CD14-positive monocyte (primary cell): ENCODE results near the gene SLCO2A1. TPM values are rescaled to one million over a fixed set of nuclear protein-coding genes. Genes with fewer than 3 reads are reported as not detected.
A peak's percentile ranks its signal among the peaks of the same experiment; 100 is the strongest.

Experiments
- DNase-seq, 3 donors: peaks; one replicate each; pipeline ENCODE4 v3.0.0-alpha.2; 2011 to 2022
- H2AFZ ChIP-seq: 2 replicates; pipeline ENCODE4 v1.6.0; 2012; ENCODE audit warnings: mild to moderate bottlenecking, low read depth, low read length, inconsistent platforms; ENCODE audit not compliant: insufficient read depth, poor library complexity, severe bottlenecking
- H3K27ac ChIP-seq, 2 donors: 1 replicate in 1 of 2; 2 replicates in 1 of 2; pipeline ENCODE4 v1.5.1; 2012 to 2013; ENCODE audit warnings: low read length in 2 of 2, control low read depth in 1 of 2, inconsistent platforms in 1 of 2, low read depth in 1 of 2, mild to moderate bottlenecking in 1 of 2
- H3K27me3 ChIP-seq, 2 donors: one replicate each; pipeline versions ENCODE4 v1.6.0 to v1.6.1; 2011 to 2013; ENCODE audit warnings: low read length in 2 of 2; ENCODE audit not compliant: control insufficient read depth in 2 of 2, insufficient read depth in 2 of 2
- H3K36me3 ChIP-seq, 2 donors: replicated peaks in 1 of 2; 1 replicate in 1 of 2; 2 replicates in 1 of 2; pipeline versions ENCODE4 v1.5.1 to v1.6.1; 2012 to 2013; ENCODE audit warnings: low read length in 2 of 2, control low read depth in 1 of 2, inconsistent platforms in 1 of 2, mild to moderate bottlenecking in 1 of 2; ENCODE audit not compliant: insufficient read depth in 2 of 2, control insufficient read depth in 1 of 2
- H3K4me1 ChIP-seq, 2 donors: 1 replicate in 1 of 2; 2 replicates in 1 of 2; pipeline versions ENCODE4 v1.5.1 to v1.6.1; 2012 to 2013; ENCODE audit warnings: low read length in 2 of 2, control low read depth in 1 of 2, inconsistent platforms in 1 of 2, mild to moderate bottlenecking in 1 of 2, moderate library complexity in 1 of 2; ENCODE audit not compliant: insufficient read depth in 2 of 2, control insufficient read depth in 1 of 2
- H3K4me2 ChIP-seq: replicated peaks from 2 replicates; pipeline ENCODE3; 2012; ENCODE audit warnings: low read length, moderate library complexity, mild to moderate bottlenecking; ENCODE audit not compliant: poor library complexity, severe bottlenecking; ENCODE audit errors: extremely low read depth
- H3K4me3 ChIP-seq, 3 experiments: fragments of 200-600 bp in 1 of 3; sonication (generic) in 1 of 3; replicated peaks in 1 of 3; 1 replicate in 2 of 3; 2 replicates in 1 of 3; pipeline ENCODE4 v1.5.1; 2011 to 2013; ENCODE audit warnings: low read length in 3 of 3, mild to moderate bottlenecking in 3 of 3, control low read depth in 2 of 3, low read depth in 2 of 3, inconsistent platforms in 1 of 3, moderate library complexity in 1 of 3
- H3K79me2 ChIP-seq: 2 replicates; pipeline ENCODE4 v1.6.0; 2012; ENCODE audit warnings: mild to moderate bottlenecking, control low read depth, inconsistent platforms, low read length, moderate library complexity; ENCODE audit not compliant: insufficient read depth
- H3K9ac ChIP-seq: 2 replicates; pipeline ENCODE4 v1.6.0; 2017; ENCODE audit warnings: low read length, mild to moderate bottlenecking; ENCODE audit not compliant: insufficient read depth, poor library complexity, severe bottlenecking
- H3K9me3 ChIP-seq, 2 donors: replicated peaks in 1 of 2; 1 replicate in 1 of 2; 2 replicates in 1 of 2; pipeline versions ENCODE4 v1.5.1 to v1.6.1; 2012 to 2013; ENCODE audit warnings: low read length in 2 of 2, control low read depth in 1 of 2; ENCODE audit not compliant: control insufficient read depth in 1 of 2, insufficient read depth in 1 of 2
- H4K20me1 ChIP-seq: 2 replicates; pipeline ENCODE4 v1.6.0; 2012; ENCODE audit warnings: mild to moderate bottlenecking, low read length, control low read depth, moderate library complexity; ENCODE audit not compliant: insufficient read depth
- H3K27ac Mint-ChIP-seq, 7 donors: one replicate each; pipeline ENCODE4 v1.8.0; 2020; ENCODE audit warnings: mild to moderate bottlenecking in 7 of 7, mixed read lengths in 7 of 7, moderate library complexity in 6 of 7, inconsistent platforms in 2 of 7
- H3K27me3 Mint-ChIP-seq, 3 donors: one replicate each; pipeline ENCODE4 v1.8.0; 2021 to 2022; ENCODE audit warnings: low read depth in 3 of 3, mild to moderate bottlenecking in 3 of 3, mixed read lengths in 3 of 3, moderate library complexity in 3 of 3, inconsistent platforms in 1 of 3
- H3K36me3 Mint-ChIP-seq, 2 donors: one replicate each; pipeline ENCODE4 v1.8.0; 2020; ENCODE audit warnings: mixed read lengths in 2 of 2, inconsistent platforms in 1 of 2, mild to moderate bottlenecking in 1 of 2
- H3K4me1 Mint-ChIP-seq: one replicate; pipeline ENCODE4 v1.8.0; 2020; ENCODE audit warnings: mild to moderate bottlenecking, mixed read lengths
- H3K4me3 Mint-ChIP-seq, 2 donors: one replicate each; pipeline ENCODE4 v1.8.0; 2020; ENCODE audit warnings: mild to moderate bottlenecking in 2 of 2, mixed read lengths in 2 of 2, moderate library complexity in 1 of 2
- H3K9me3 Mint-ChIP-seq, 7 donors: one replicate each; pipeline ENCODE4 v1.8.0; 2020 to 2022; ENCODE audit warnings: mixed read lengths in 7 of 7, mild to moderate bottlenecking in 6 of 7, moderate library complexity in 6 of 7, inconsistent platforms in 2 of 7
- WGBS: methylation state at CpG from one replicate; pipeline ENCODE4 v1.1.5; 2013; ENCODE audit warnings: missing lambda C conversion rate; ENCODE audit not compliant: insufficient coverage; 5-methylcytosine and 5-hydroxymethylcytosine counted together
- intact Hi-C, 2 donors: fragments of 100-400 bp; cut with micrococcal nuclease; formaldehyde crosslinking; loops; one replicate each; pipeline versions ENCODE4 v1.15.0 to v1.15.1; 2023
- polyA plus RNA-seq, 3 donors: library from polyadenylated mRNA; depleted of rRNA in 1 of 3; unstranded in 2 of 3; stranded (reverse) in 1 of 3; fragments of 300-500 nt in 2 of 3; fragments of >200 nt in 1 of 3; fragmentation: Illumina TruSeq in 2 of 3; gene quantifications; 1 replicate in 2 of 3; 2 replicates in 1 of 3; pipeline ENCODE4 v1.2.3, GENCODE V29; 2012 to 2021
- TF ChIP-seq, protein P1 (sequence below): fragments of 200-600 bp; IDR thresholded peaks from one replicate; pipeline ENCODE4 v1.8.0; 2022; ENCODE audit warnings: antibody characterized with exemption, mild to moderate bottlenecking

SLCO2A1 gene
- polyA plus RNA-seq, 3 donors = 0.12 TPM; not detected in 2

DNA sequence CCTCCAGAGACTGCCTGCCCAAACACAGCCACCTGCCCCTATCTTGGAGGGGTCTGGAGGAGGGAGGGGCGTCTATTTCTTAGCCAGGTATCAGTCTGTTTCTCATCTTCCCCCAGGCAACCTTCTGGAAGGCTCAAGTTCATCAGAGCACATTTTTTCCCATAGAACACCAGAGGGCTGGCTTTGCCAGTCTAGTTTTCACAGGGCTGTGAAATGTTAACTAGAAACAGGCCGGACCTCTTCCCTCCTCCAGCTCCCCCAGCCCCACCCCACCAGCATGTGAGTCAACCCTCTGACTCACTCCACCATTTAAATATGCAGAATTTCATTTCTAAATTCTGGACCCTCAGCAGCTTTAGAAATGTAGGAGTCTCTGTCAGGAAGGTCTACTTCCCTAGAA, 66.9 kb downstream of the SLCO2A1 start:
- Mint-ChIP-seq H3K27ac (no peak overlapping the region), H3K36me3 (no peaks in the 10 kb centered on the region), H3K9me3 (peaks cover 0 to 5% (median 0%) of the 10 kb centered on the region in 7 donors), H3K4me3 (no peak overlapping the region), H3K4me1 (no peaks in the 10 kb centered on the region), H3K27me3 (no peaks in the 10 kb centered on the region)
- Histone ChIP-seq H3K4me1 (no peaks in the 10 kb centered on the region), H3K27ac (no peak overlapping the region), H4K20me1 (no peaks in the 10 kb centered on the region), H2AFZ (no peak overlapping the region), H3K79me2 (no peaks in the 10 kb centered on the region), H3K27me3 (no peaks in the 10 kb centered on the region), H3K4me2 (no peak overlapping the region), H3K9me3 (no peaks in the 10 kb centered on the region), H3K9ac (no peak overlapping the region), H3K36me3 (no peaks in the 10 kb centered on the region), H3K4me3 (no peak overlapping the region)
- intact Hi-C loops = no loop called here
- WGBS = no CpG with 5 or more reads among the region's 2 CpGs
- DNase-seq = no peak
- TF ChIP-seq, protein P1, sequence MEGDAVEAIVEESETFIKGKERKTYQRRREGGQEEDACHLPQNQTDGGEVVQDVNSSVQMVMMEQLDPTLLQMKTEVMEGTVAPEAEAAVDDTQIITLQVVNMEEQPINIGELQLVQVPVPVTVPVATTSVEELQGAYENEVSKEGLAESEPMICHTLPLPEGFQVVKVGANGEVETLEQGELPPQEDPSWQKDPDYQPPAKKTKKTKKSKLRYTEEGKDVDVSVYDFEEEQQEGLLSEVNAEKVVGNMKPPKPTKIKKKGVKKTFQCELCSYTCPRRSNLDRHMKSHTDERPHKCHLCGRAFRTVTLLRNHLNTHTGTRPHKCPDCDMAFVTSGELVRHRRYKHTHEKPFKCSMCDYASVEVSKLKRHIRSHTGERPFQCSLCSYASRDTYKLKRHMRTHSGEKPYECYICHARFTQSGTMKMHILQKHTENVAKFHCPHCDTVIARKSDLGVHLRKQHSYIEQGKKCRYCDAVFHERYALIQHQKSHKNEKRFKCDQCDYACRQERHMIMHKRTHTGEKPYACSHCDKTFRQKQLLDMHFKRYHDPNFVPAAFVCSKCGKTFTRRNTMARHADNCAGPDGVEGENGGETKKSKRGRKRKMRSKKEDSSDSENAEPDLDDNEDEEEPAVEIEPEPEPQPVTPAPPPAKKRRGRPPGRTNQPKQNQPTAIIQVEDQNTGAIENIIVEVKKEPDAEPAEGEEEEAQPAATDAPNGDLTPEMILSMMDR = no peak

DNA sequence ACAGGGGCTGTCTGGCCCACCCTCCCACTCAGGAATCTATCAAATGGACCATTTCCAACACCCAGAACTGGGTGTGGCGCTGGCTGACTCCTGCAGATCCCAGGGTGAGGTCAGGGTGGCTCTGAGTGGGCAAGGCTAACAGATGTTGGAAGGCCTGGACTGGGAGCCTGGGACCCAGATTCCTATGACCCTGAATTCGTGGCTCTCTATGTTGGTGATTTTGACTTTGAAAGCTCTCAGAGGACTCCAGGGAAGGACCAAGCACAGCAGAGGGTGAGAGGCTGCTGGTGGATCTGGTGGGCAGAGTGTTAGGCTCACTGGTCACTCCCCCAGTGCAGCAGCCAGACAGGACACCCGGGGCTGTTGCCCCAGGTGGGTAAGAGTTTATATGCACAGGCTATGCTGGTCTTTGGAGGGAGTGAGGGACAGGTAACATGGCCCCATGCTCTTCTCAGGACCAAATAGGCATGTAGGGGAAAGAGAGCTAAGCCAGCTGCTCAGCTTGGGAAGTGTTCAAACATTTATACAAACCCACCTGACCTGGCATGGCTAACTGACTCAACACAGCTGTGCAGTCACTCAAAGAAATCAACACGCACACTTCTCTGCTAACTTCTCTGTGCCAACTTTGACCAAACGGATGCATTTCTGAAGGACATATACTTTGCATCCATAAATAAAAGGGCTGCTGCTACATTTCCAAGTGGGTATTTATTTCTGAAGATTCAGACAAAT, 71.5 kb downstream of the SLCO2A1 start:
- Histone ChIP-seq H3K79me2 (no peaks in the 10 kb centered on the region), H3K36me3 (no peaks in the 10 kb centered on the region), H3K9me3 (no peaks in the 10 kb centered on the region), H3K9ac (no peak overlapping the region), H3K4me2 (no peak overlapping the region), H3K27ac (no peak overlapping the region), H4K20me1 (no peaks in the 10 kb centered on the region), H3K4me1 (no peaks in the 10 kb centered on the region), H2AFZ (no peak overlapping the region), H3K4me3 (no peak overlapping the region), H3K27me3 (no peaks in the 10 kb centered on the region)
- Mint-ChIP-seq H3K4me1 (no peaks in the 10 kb centered on the region), H3K36me3 (no peaks in the 10 kb centered on the region), H3K27me3 (no peaks in the 10 kb centered on the region), H3K27ac (peak overlapping the region in 1 of 7 donors; percentile 64), H3K9me3 (peaks cover 0 to 5% (median 0%) of the 10 kb centered on the region in 7 donors), H3K4me3 (no peak overlapping the region)
- intact Hi-C loops = no loop called here
- no peak for DNase-seq
- TF ChIP-seq, protein P1 = no peak
- 90% methylated on average over 2 of the region's 5 CpGs for WGBS
